Prostate gland (tissue), 2 donors: Measurements from ENCODE around the gene THSD4. TPM values are rescaled to one million over a fixed set of nuclear protein-coding genes. Genes with fewer than 3 reads are reported as not detected.

Experiments
- DNase-seq: peaks from one replicate; pipeline ENCODE4 v3.0.0-alpha.2; 2019; ENCODE audit warnings: low spot score
- H3K27ac ChIP-seq, 2 donors: fragments of 200-600 bp; sonication (generic); 2 replicates each; pipeline ENCODE4 v1.5.1; 2017 to 2019
- H3K27me3 ChIP-seq: fragments of 200-600 bp; sonication (generic); replicated peaks from 2 replicates; pipeline ENCODE4 v1.5.1; 2019; ENCODE audit not compliant: insufficient read depth
- H3K36me3 ChIP-seq, 2 donors: fragments of 200-600 bp; sonication (generic); 1 replicate in 1 of 2; 2 replicates in 1 of 2; pipeline versions ENCODE4 v1.5.1 to v1.8.1; 2017 to 2019
- H3K4me1 ChIP-seq: fragments of 200-600 bp; sonication (generic); replicated peaks from 2 replicates; pipeline ENCODE4 v1.5.1; 2019
- H3K4me3 ChIP-seq, 2 donors: fragments of 200-600 bp; sonication (generic); 2 replicates each; pipeline ENCODE4 v1.5.1; 2017 to 2019
- H3K9me3 ChIP-seq: fragments of 200-600 bp; sonication (generic); 2 replicates; pipeline ENCODE4 v1.5.1; 2017
- CTCF ChIP-seq, 4 experiments: fragments of 200-600 bp in 2 of 4; fragments of 450-650 bp in 2 of 4; sonication (generic) in 2 of 4; IDR thresholded peaks; 1 replicate in 3 of 4; 2 replicates in 1 of 4; pipeline ENCODE4 v1.5.1; 2016 to 2019; ENCODE audit warnings: antibody characterized with exemption in 4 of 4, mild to moderate bottlenecking in 2 of 4, moderate library complexity in 2 of 4
- POLR2A ChIP-seq: fragments of 450-650 bp; IDR thresholded peaks from one replicate; pipeline ENCODE4 v1.6.1; 2016; ENCODE audit warnings: antibody characterized with exemption, mild to moderate bottlenecking
- POLR2AphosphoS5 ChIP-seq: sonication (generic); formaldehyde crosslinking; IDR thresholded peaks from one replicate; pipeline ENCODE4 v1.6.1; 2017; ENCODE audit warnings: antibody characterized with exemption
- WGBS: methylation state at CpG from one replicate; pipeline ENCODE4 v1.1.5; 2018; 5-methylcytosine and 5-hydroxymethylcytosine counted together
- intact Hi-C: fragments of 100-400 bp; cut with DNase I; formaldehyde crosslinking; loops from one replicate; pipeline ENCODE4 v1.14.2; 2022
- total RNA-seq, 2 donors: library from RNA; depleted of rRNA; stranded (reverse); fragments of >200 nt; gene quantifications; one replicate each; pipeline ENCODE4 v1.1.0, GENCODE V29; 2016

Gene THSD4
- total RNA-seq, 2 donors from 2014 or later = 84.1 to 223 TPM

- TF ChIP-seq POLR2AphosphoS5 = no peak
- no peak for TF ChIP-seq POLR2A
- TF ChIP-seq CTCF (IDR thresholded peaks at IDR 0.05) = no peak
- no peak overlapping the region for H3K27ac ChIP-seq
- 66% methylated on average over 5 of the region's 5 CpGs for WGBS
- no peaks in the 10 kb centered on the region for H3K36me3 ChIP-seq
- intact Hi-C loops = no loop called here
- H3K9me3 ChIP-seq = no peaks in the 10 kb centered on the region
- H3K27me3 ChIP-seq = no peaks in the 10 kb centered on the region
- H3K4me1 ChIP-seq = no peaks in the 10 kb centered on the region
- DNase-seq = no peak
- no peak overlapping the region for H3K4me3 ChIP-seq
Measured at GRCh38 chr15:71345186-71345585, 229.9 kb downstream of the THSD4 start.

- Histone ChIP-seq H3K27ac (no peak overlapping the region), H3K27me3 (no peaks in the 10 kb centered on the region), H3K4me3 (no peak overlapping the region), H3K36me3 (no peaks in the 10 kb centered on the region), H3K4me1 (no peaks in the 10 kb centered on the region), H3K9me3 (no peaks in the 10 kb centered on the region)
- no peak for DNase-seq
- TF ChIP-seq CTCF (IDR thresholded peaks at IDR 0.05) (no peak), POLR2AphosphoS5 (no peak), POLR2A (no peak)
- 94% methylated on average over 5 of the region's 5 CpGs for WGBS
- intact Hi-C loops = no loop called here
Measured at GRCh38 chr15:71346464-71346863, 231.2 kb downstream of the THSD4 start.

DNA sequence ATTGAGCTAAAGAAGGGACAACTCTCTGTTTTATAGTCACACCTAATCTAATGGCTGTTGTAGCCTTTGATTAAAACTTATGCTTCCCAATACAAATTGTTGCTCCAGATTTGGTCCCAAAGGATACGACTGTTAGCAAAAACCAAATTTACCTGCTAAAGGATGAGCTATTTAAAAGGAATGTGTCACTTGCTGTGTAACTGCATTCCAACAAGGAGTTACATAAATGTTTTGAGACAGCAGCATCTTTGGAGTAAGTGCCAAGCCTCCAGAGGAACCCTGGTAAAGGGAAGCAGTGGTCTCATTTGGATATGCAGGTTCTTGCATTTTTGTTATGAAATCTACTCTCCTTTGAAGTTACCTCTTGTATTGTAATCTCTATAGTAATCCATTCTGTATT is 233.3 kb downstream of the THSD4 start:
- intact Hi-C loops = no loop called here
- TF ChIP-seq CTCF (IDR thresholded peaks at IDR 0.05) = no peak
- no peak for TF ChIP-seq POLR2AphosphoS5
- no peak for TF ChIP-seq POLR2A
- WGBS = 43% methylated on average over 1 of the region's 1 CpG

DNA sequence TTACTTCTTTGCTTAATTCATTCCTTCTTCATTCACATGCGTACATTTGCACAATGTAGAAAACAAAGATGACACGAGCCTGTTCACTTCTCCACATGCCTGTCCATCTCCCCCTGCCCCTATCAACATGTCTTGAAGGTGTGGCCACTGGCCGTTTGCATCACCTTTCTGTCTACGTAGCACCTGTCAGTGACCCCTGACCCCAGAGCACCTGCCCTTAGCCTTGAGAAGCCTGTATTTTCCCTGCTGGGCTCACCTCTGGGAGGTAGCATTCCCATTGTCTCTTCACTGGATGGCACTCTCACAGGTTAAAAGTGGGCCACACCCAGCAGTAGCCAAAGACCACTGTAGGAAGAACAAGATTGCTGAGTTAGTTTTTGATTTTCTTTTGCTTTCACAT is 234.1 kb downstream of the THSD4 start:
- intact Hi-C loops = no loop called here
- Histone ChIP-seq H3K9me3 (no peaks in the 10 kb centered on the region), H3K27me3 (no peaks in the 10 kb centered on the region), H3K36me3 (no peaks in the 10 kb centered on the region), H3K27ac (no peak overlapping the region), H3K4me1 (no peaks in the 10 kb centered on the region), H3K4me3 (no peak overlapping the region)
- DNase-seq = no peak
- 94% methylated on average over 4 of the region's 4 CpGs for WGBS
- no peak for TF ChIP-seq POLR2A
- TF ChIP-seq POLR2AphosphoS5 = no peak
- TF ChIP-seq CTCF (IDR thresholded peaks at IDR 0.05) = no peak

More for the DNA sequence above, 233.3 kb downstream of the THSD4 start:
- no peaks in the 10 kb centered on the region for H3K4me1 ChIP-seq
- no peak for DNase-seq
- H3K36me3 ChIP-seq = no peaks in the 10 kb centered on the region
- no peak overlapping the region for H3K27ac ChIP-seq
- no peak overlapping the region for H3K4me3 ChIP-seq
- H3K27me3 ChIP-seq = no peaks in the 10 kb centered on the region
- no peaks in the 10 kb centered on the region for H3K9me3 ChIP-seq

DNA sequence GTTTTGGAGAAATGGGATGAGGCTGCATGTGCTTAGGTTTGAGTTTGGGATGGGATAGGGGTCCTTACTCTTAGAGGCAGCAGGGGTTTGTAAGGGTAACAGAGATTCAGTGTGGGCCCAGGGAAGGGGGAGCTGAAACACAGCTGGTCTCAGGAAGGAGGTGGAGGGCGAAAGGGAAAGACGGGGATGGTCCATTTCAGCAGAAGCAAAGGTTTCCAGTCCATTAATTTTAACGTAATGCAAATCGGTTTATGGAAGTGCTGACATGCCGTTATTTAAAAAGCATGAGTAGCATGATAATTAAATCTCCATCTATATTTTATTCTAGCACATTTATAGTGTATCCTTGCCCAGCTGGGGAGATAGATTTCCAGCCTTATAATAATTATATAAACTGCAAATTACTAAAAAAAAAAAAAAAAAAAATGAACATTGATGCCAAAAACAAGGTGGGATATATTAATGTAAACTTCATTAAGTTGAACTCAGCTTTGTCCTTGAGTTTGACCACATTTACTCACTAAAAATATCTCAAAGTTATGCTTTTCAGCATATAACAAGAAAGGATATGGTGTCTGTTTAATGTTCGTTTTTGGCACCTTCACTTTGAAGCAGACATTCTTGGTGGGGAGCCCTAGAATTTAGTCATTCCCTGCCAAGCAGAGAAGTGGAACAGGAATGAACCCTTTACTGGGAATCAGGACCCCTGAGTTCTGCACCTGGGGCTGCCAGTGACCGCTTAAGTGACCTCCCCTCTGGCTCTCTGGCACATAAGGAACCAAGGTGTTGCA is 234.7 kb downstream of the THSD4 start:
- H3K27ac ChIP-seq = no peak overlapping the region
- intact Hi-C loops = no loop called here
- no peaks in the 10 kb centered on the region for H3K9me3 ChIP-seq
- TF ChIP-seq CTCF (IDR thresholded peaks at IDR 0.05) = no peak
- no peak for TF ChIP-seq POLR2A
- no peak for TF ChIP-seq POLR2AphosphoS5
- WGBS = 79% methylated on average over 7 of the region's 7 CpGs
- no peak for DNase-seq
- H3K4me3 ChIP-seq = no peak overlapping the region
- no peaks in the 10 kb centered on the region for H3K27me3 ChIP-seq
- H3K36me3 ChIP-seq = no peaks in the 10 kb centered on the region
- H3K4me1 ChIP-seq = no peaks in the 10 kb centered on the region
